Endodermal cell (in vitro differentiated cells): ENCODE results near the gene MARK3. TPM values are rescaled to one million over a fixed set of nuclear protein-coding genes. Genes with fewer than 3 reads are reported as not detected.
A peak's percentile ranks its signal among the peaks of the same experiment; 100 is the strongest.

Experiments used
- DNase-seq: peaks from one replicate; pipeline ENCODE4 v3.0.0-alpha.2; 2017
- H3K27ac ChIP-seq: 2 replicates; pipeline ENCODE4 v1.5.1; 2013; ENCODE audit warnings: mild to moderate bottlenecking, low read depth, low read length, moderate library complexity
- H3K27me3 ChIP-seq: 2 replicates; pipeline ENCODE4 v1.6.1; 2013; ENCODE audit warnings: mild to moderate bottlenecking, low read length, moderate library complexity; ENCODE audit not compliant: insufficient read depth, control insufficient read depth, poor library complexity, severe bottlenecking
- H3K36me3 ChIP-seq: 2 replicates; pipeline ENCODE4 v1.7.0; 2013; ENCODE audit warnings: mild to moderate bottlenecking, low read length, moderate library complexity; ENCODE audit not compliant: control insufficient read depth, insufficient read depth
- H3K4me1 ChIP-seq: one replicate; pipeline ENCODE4 v1.7.0; 2013; ENCODE audit warnings: low read length; ENCODE audit not compliant: control insufficient read depth, insufficient read depth
- H3K4me3 ChIP-seq: 2 replicates; pipeline ENCODE4 v1.5.1; 2013; ENCODE audit warnings: mild to moderate bottlenecking, low read length, moderate library complexity
- H3K9ac ChIP-seq: 2 replicates; pipeline ENCODE4 v1.6.1; 2013; ENCODE audit warnings: mild to moderate bottlenecking, low read length, moderate library complexity; ENCODE audit not compliant: poor library complexity, severe bottlenecking; ENCODE audit errors: extremely low read depth
- H3K9me3 ChIP-seq: 2 replicates; pipeline ENCODE4 v1.6.1; 2013; ENCODE audit warnings: mild to moderate bottlenecking, low read length, moderate library complexity; ENCODE audit not compliant: control insufficient read depth
- H3K27ac Mint-ChIP-seq: 2 replicates; pipeline ENCODE4 v1.8.0; 2020; ENCODE audit warnings: mixed read lengths
- H3K27me3 Mint-ChIP-seq: 2 replicates; pipeline ENCODE4 v1.8.0; 2021; ENCODE audit warnings: mild to moderate bottlenecking, mixed read lengths; ENCODE audit not compliant: insufficient read depth
- H3K36me3 Mint-ChIP-seq: 2 replicates; pipeline ENCODE4 v1.8.0; 2020; ENCODE audit warnings: low read depth, mixed read lengths
- H3K4me1 Mint-ChIP-seq: 2 replicates; pipeline ENCODE4 v1.8.0; 2020; ENCODE audit warnings: mixed read lengths
- H3K4me3 Mint-ChIP-seq: 2 replicates; pipeline ENCODE4 v1.8.0; 2020; ENCODE audit warnings: mild to moderate bottlenecking, moderate library complexity, mixed read lengths
- H3K9me3 Mint-ChIP-seq: 2 replicates; pipeline ENCODE4 v1.8.0; 2020; ENCODE audit warnings: mild to moderate bottlenecking, mixed read lengths
- WGBS, 2 experiments: methylation state at CpG; one replicate each; pipeline versions ENCODE4 v1.1.5 to v1.1.7; 2013; ENCODE audit warnings: missing lambda C conversion rate in 2 of 2, mixed read lengths in 1 of 2; ENCODE audit not compliant: insufficient coverage in 1 of 2, insufficient read length in 1 of 2; 5-methylcytosine and 5-hydroxymethylcytosine counted together
- total RNA-seq, 2 donors: library from RNA; stranded (reverse); fragmentation: NEBNext Ultra II Directional in 1 of 2; extraction: Animal tissue kit (Norgen Biotek cat#: 25700) in 1 of 2; gene quantifications; 2 replicates in 1 of 2; 3 replicates in 1 of 2; pipeline ENCODE4 v1.2.1, GENCODE V29; 2021
- TF ChIP-seq, protein P1 (sequence below): fragments of 200-600 bp; sonication (generic); conservative IDR thresholded peaks from 2 replicates; pipeline ENCODE4 v1.5.0; 2021; ENCODE audit warnings: antibody characterized with exemption, mild to moderate bottlenecking

MARK3 gene
- total RNA-seq, 2 donors from 2014 or later, result 95.8 to 106 TPM

DNA sequence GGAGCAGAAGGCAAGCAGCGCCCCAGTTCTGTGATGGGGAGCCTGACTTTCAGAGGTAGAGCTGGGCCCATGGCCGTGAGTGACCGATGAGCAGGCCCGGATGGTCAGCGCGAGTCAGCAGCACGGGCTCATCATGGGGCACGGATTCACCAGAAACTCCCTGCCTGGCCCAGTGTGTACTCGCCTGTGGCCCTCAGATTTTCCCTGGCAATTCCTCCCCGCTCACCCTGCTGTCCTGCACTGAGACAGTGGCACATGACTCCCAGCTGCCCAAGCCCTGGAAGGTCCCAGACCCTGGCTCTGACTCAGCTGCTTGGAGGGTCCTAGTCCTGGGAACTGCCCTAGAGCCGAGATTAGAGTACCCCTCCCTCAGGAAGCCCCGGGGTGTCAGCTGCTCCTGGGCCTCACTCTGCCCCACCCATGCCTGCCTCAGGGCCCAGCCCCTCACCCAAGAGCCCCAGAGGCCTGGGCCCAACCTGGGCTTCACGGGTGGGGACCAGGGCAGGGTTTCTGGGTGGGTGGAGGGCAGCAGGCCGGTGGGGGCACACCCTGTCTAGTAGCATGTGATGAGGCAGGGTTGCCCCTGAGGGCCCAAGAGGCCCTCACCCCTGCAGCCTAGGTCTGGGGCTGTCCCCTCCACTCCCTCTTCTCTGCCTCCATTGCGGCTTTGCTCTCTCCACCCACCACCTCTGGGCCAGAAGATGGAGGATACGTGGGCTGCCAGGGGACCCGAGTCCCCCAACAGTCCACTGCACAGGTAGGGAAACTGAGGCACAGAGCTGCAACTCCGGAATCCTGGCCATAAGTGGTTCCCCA lies 152.2 kb downstream of the MARK3 start:
- Mint-ChIP-seq H3K27me3 (peaks cover 3% of the 10 kb centered on the region), H3K4me1 (no peaks in the 10 kb centered on the region), H3K9me3 (no peaks in the 10 kb centered on the region), H3K4me3 (no peak overlapping the region), H3K36me3 (no peaks in the 10 kb centered on the region), H3K27ac (no peak overlapping the region)
- TF ChIP-seq, protein P1, sequence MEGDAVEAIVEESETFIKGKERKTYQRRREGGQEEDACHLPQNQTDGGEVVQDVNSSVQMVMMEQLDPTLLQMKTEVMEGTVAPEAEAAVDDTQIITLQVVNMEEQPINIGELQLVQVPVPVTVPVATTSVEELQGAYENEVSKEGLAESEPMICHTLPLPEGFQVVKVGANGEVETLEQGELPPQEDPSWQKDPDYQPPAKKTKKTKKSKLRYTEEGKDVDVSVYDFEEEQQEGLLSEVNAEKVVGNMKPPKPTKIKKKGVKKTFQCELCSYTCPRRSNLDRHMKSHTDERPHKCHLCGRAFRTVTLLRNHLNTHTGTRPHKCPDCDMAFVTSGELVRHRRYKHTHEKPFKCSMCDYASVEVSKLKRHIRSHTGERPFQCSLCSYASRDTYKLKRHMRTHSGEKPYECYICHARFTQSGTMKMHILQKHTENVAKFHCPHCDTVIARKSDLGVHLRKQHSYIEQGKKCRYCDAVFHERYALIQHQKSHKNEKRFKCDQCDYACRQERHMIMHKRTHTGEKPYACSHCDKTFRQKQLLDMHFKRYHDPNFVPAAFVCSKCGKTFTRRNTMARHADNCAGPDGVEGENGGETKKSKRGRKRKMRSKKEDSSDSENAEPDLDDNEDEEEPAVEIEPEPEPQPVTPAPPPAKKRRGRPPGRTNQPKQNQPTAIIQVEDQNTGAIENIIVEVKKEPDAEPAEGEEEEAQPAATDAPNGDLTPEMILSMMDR, result no peak
- DNase-seq, result no peak
- Histone ChIP-seq H3K4me1 (peaks cover under 1% of the 10 kb centered on the region), H3K27me3 (no peaks in the 10 kb centered on the region), H3K9ac (no peak overlapping the region), H3K4me3 (no peak overlapping the region), H3K27ac (no peak overlapping the region), H3K36me3 (no peaks in the 10 kb centered on the region), H3K9me3 (no peaks in the 10 kb centered on the region)
- WGBS, 2 experiments, result 83 to 89% methylated on average over 12 to 17 of the region's 18 CpGs

DNA sequence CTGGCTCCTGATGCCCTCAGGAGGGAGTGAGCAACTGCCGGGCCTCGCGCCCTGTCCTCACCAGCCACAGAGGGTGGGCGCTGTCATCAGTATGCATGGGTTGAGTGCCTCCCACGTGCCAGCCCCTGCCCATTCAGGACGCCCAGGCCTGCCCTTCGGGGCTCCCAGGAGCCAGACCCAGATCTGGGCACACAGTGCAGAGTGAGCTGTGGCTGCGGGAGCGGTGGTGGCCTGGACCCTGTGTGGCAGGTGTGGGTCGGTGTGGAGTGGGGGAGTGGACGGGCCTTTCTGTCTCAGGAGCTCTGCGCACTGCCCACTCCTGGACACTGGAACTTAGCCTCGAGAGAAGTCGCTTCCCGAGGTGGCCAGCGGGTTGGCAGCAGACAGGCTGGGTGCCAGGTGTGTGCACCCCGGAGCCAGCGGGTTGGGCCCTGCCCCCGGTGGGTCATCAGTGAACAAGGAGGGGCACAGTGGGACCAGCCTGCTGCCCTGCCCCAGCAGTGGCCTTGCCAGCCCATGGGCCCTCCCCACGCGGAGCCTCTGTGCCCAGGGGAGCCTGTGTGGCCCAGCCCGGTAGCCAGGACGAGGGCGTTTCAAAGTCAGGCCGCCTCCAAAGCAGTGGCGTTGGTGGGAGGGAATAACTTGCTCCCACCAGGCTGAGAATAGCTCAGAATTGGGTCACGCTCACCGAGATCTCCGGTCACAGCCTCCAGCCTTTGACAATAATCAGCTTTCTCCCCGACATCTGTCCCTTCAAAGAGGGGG lies 153.3 kb downstream of the MARK3 start:
- H3K27me3 Mint-ChIP-seq, result peaks cover 3% of the 10 kb centered on the region

DNA sequence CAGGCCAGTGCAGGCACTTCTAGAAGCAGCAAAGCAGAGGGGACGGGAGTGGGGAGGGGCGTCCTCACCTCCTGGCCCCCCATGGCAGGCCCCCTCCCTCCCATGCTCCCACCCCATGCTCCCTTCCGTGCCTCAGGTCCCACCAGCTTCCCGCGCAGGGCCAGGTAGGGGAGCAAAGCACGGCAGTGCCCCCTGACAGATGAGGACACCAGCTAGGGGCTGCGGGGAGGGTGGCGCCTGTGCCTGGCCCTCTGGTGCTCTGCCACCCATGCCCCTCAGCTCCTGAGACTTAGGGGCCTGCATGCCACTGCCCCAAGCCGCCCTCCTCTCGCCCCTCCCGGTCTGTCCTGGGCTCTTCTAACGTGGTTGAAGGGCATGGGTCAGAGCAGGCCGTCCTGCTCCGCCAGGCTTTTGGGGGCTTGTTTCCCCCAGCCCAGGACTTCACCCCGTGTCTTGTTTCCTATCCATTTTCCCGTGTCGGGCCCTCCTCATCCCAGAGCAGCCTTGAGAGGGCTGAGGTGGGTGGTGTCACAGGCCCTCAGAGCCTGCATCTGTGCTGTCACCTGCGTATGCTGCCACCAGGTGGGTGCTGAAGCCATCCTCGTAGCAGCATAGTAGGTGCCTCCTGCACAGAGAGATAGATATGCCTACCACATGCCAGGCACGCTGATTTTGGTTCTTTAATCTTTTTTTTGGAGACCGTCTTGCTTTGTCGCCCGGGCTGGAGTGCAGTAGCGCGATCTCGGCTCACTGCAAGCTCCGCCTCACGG lies 154.0 kb downstream of the MARK3 start:
- H3K27me3 Mint-ChIP-seq, result peaks cover 3% of the 10 kb centered on the region
- no peak overlapping the region for H3K4me3 Mint-ChIP-seq
- 86 to 94% methylated on average over 11 to 28 of the region's 28 CpGs for WGBS, 2 experiments
- H3K27me3 ChIP-seq, result no peaks in the 10 kb centered on the region
- no peaks in the 10 kb centered on the region for H3K36me3 Mint-ChIP-seq
- no peaks in the 10 kb centered on the region for H3K4me1 Mint-ChIP-seq
- no peaks in the 10 kb centered on the region for H3K36me3 ChIP-seq
- no peak overlapping the region for H3K4me3 ChIP-seq
- DNase-seq, result no peak
- H3K27ac Mint-ChIP-seq, result no peak overlapping the region
- TF ChIP-seq, protein P1, result peak; percentile 48
- no peaks in the 10 kb centered on the region for H3K9me3 Mint-ChIP-seq
- no peaks in the 10 kb centered on the region for H3K9me3 ChIP-seq
- peaks cover 11% of the 10 kb centered on the region for H3K4me1 ChIP-seq
- H3K27ac ChIP-seq, result peak overlapping the region; percentile 38
- H3K9ac ChIP-seq, result no peak overlapping the region

More for the DNA sequence above, 153.3 kb downstream of the MARK3 start:
- H3K9me3 ChIP-seq, result no peaks in the 10 kb centered on the region
- Mint-ChIP-seq H3K4me1 (no peaks in the 10 kb centered on the region), H3K4me3 (no peak overlapping the region), H3K36me3 (no peaks in the 10 kb centered on the region), H3K27ac (no peak overlapping the region), H3K9me3 (no peaks in the 10 kb centered on the region)
- no peak overlapping the region for H3K9ac ChIP-seq
- H3K36me3 ChIP-seq, result no peaks in the 10 kb centered on the region
- H3K4me3 ChIP-seq, result no peak overlapping the region
- no peaks in the 10 kb centered on the region for H3K27me3 ChIP-seq
- peak overlapping the region; percentile 38 for H3K27ac ChIP-seq
- DNase-seq, result no peak
- peaks cover 11% of the 10 kb centered on the region for H3K4me1 ChIP-seq
- WGBS, 2 experiments, result 85 to 94% methylated on average over 15 to 30 of the region's 30 CpGs
- TF ChIP-seq, protein P1, result no peak
